Kidney epithelial cell (primary cell): ENCODE measurements around the gene TMEFF2. TPM values are rescaled to one million over a fixed set of nuclear protein-coding genes. Genes with fewer than 3 reads are reported as not detected.

Experiments used
- DNase-seq: peaks from one replicate; pipeline ENCODE4 v3.0.0-alpha.2; 2010; ENCODE audit warnings: low read depth
- H3K27me3 ChIP-seq: 2 replicates; pipeline ENCODE4 v1.6.0; 2011; ENCODE audit warnings: low read length; ENCODE audit not compliant: control insufficient read depth, insufficient read depth
- H3K36me3 ChIP-seq: 2 replicates; pipeline ENCODE4 v1.5.1; 2011; ENCODE audit warnings: low read length; ENCODE audit not compliant: control insufficient read depth, insufficient read depth
- H3K4me3 ChIP-seq: 2 replicates; pipeline ENCODE4 v1.5.1; 2011; ENCODE audit warnings: low read depth, mild to moderate bottlenecking, control low read depth, low read length
- CTCF ChIP-seq: IDR thresholded peaks from 2 replicates; pipeline ENCODE4 v1.5.1; 2011; ENCODE audit warnings: mild to moderate bottlenecking, moderate library complexity, low read length, control low read depth, inconsistent platforms; ENCODE audit not compliant: insufficient read depth, poor library complexity, severe bottlenecking
- total RNA-seq: library from RNA; depleted of rRNA; stranded (reverse); fragments of >200 nt; gene quantifications from 2 replicates; pipeline ENCODE4 v1.2.3, GENCODE V29; 2015

Gene TMEFF2
- total RNA-seq, 1 donor from 2014 or later = not detected

- no peak for DNase-seq
- Histone ChIP-seq H3K36me3 (no peaks in the 10 kb centered on the region), H3K4me3 (no peak overlapping the region), H3K27me3 (no peaks in the 10 kb centered on the region)
- TF ChIP-seq CTCF = no peak
Observed at GRCh38 chr2:192000196-192000980, 194.3 kb downstream of the TMEFF2 start.

- no peak for DNase-seq
- TF ChIP-seq CTCF = no peak
- Histone ChIP-seq H3K36me3 (no peaks in the 10 kb centered on the region), H3K4me3 (no peak overlapping the region), H3K27me3 (no peaks in the 10 kb centered on the region)
Observed at GRCh38 chr2:191999101-191999841, 195.5 kb downstream of the TMEFF2 start.

GRCh38 chr2:191995285-191995684, 199.4 kb downstream of the TMEFF2 start:
- no peak for TF ChIP-seq CTCF
- H3K36me3 ChIP-seq = no peaks in the 10 kb centered on the region
- no peaks in the 10 kb centered on the region for H3K27me3 ChIP-seq
- no peak for DNase-seq
- H3K4me3 ChIP-seq = no peak overlapping the region

- no peak for DNase-seq
- no peaks in the 10 kb centered on the region for H3K27me3 ChIP-seq
- TF ChIP-seq CTCF = no peak
- no peak overlapping the region for H3K4me3 ChIP-seq
- no peaks in the 10 kb centered on the region for H3K36me3 ChIP-seq
Observed at GRCh38 chr2:191994749-191995148, 200.0 kb downstream of the TMEFF2 start.

- TF ChIP-seq CTCF = no peak
- DNase-seq = no peak
Observed at GRCh38 chr2:191991442-191991841, 203.3 kb downstream of the TMEFF2 start.

More at GRCh38 chr2:191991442-191991841, 203.3 kb downstream of the TMEFF2 start:
- no peak overlapping the region for H3K4me3 ChIP-seq
- H3K36me3 ChIP-seq = no peaks in the 10 kb centered on the region
- H3K27me3 ChIP-seq = no peaks in the 10 kb centered on the region
